ENCODE data around the gene SLC2A2.

DNA sequence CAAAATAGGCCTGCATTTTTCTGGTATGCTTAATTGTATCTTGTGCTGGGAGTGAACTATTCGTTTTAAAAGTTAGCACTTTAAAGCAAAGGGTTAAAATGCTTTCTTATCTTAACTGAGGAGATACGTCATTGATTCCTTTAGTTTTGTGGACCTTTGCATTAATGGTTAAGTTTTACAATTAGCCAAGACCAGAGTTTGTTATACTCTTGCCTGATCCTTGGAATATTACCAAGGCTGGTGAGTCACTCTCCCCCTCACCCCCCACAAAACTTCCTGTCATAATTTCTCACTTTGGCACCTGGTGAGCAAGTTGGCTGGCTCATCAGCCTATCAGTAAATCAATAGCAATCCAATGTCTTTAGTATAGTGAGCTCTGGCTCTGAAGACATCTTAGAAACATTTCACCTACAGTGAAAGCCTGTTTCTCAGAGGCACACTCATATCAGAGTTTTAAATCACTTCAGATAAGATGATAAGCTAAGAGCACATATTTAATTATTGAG is 26.7 kb downstream of the SLC2A2 start:
- TF ChIP-seq, protein P1, sequence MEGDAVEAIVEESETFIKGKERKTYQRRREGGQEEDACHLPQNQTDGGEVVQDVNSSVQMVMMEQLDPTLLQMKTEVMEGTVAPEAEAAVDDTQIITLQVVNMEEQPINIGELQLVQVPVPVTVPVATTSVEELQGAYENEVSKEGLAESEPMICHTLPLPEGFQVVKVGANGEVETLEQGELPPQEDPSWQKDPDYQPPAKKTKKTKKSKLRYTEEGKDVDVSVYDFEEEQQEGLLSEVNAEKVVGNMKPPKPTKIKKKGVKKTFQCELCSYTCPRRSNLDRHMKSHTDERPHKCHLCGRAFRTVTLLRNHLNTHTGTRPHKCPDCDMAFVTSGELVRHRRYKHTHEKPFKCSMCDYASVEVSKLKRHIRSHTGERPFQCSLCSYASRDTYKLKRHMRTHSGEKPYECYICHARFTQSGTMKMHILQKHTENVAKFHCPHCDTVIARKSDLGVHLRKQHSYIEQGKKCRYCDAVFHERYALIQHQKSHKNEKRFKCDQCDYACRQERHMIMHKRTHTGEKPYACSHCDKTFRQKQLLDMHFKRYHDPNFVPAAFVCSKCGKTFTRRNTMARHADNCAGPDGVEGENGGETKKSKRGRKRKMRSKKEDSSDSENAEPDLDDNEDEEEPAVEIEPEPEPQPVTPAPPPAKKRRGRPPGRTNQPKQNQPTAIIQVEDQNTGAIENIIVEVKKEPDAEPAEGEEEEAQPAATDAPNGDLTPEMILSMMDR (IDR thresholded peaks at IDR 0.05) = no peak
- no peak for TF ChIP-seq POLR2A (IDR thresholded peaks at IDR 0.05)
- no peak for TF ChIP-seq EP300 (IDR thresholded peaks at IDR 0.05)

Measured in suprapubic skin (tissue), 3 donors.